ENCODE data around the gene RNF103. TPM values are rescaled to one million over a fixed set of nuclear protein-coding genes. Genes with fewer than 3 reads are reported as not detected.

Gene RNF103
- total and polyA plus RNA-seq, 2 experiments from 2014 or later: 11.6 to 21.7 TPM

GRCh38 chr2:86646865-86647264, 23.2 kb upstream of the RNF103 start:
- WGBS, 2 experiments (ENCODE audit: low coverage in 1 of 2, low lambda C conversion rate in 2 of 2, missing lambda C conversion rate in 2 of 2): 50 to 65% methylated on average over 1 of the region's 1 CpG
- no peak for DNase-seq
- H3K9me2 ChIP-seq (ENCODE audit: insufficient read depth): no peaks in the 10 kb centered on the region

GRCh38 chr2:86646329-86646728, 22.7 kb upstream of the RNF103 start:
- H3K9ac ChIP-seq: no peak overlapping the region
- WGBS, 2 experiments (ENCODE audit: low coverage in 1 of 2, low lambda C conversion rate in 2 of 2, missing lambda C conversion rate in 2 of 2): 50 to 52% methylated on average over 4 of the region's 4 CpGs

More at GRCh38 chr2:86646865-86647264, 23.2 kb upstream of the RNF103 start:
- in situ Hi-C loops (cut with MboI): no loop called here
- Histone ChIP-seq H3K27me3 (replicated peaks; ENCODE audit: insufficient read depth) (no peaks in the 10 kb centered on the region), H3K79me2 (ENCODE audit: insufficient read depth) (no peaks in the 10 kb centered on the region), H3F3A (ENCODE audit: insufficient read depth) (no peaks in the 10 kb centered on the region), H2AFZ (no peak overlapping the region), H3K36me3 (ENCODE audit: low read depth) (no peaks in the 10 kb centered on the region), H3K9ac (no peak overlapping the region), H3K4me2 (ENCODE audit: unreplicated experiment) (no peak overlapping the region), H4K20me1 (ENCODE audit: insufficient read depth) (no peaks in the 10 kb centered on the region), H3K9me3 (ENCODE audit: low read depth) (no peaks in the 10 kb centered on the region), H3K4me1 (ENCODE audit: insufficient read depth) (no peaks in the 10 kb centered on the region), H3K4me3 (no peak overlapping the region), H3K27ac (no peak overlapping the region)
- TF ChIP-seq EZH2 (IDR thresholded peaks at IDR 0.05; ENCODE audit: insufficient read depth, poor library complexity, severe bottlenecking) (no peak), EZH2phosphoT487 (IDR thresholded peaks at IDR 0.05; ENCODE audit: insufficient read depth, low read depth) (no peak)

GRCh38 chr2:86645752-86646151, 22.1 kb upstream of the RNF103 start:
- Histone ChIP-seq H2AFZ (no peak overlapping the region), H3K9ac (no peak overlapping the region), H3K9me3 (ENCODE audit: low read depth) (no peaks in the 10 kb centered on the region), H3F3A (ENCODE audit: insufficient read depth) (no peaks in the 10 kb centered on the region), H3K4me3 (no peak overlapping the region), H4K20me1 (ENCODE audit: insufficient read depth) (no peaks in the 10 kb centered on the region), H3K79me2 (ENCODE audit: insufficient read depth) (no peaks in the 10 kb centered on the region), H3K27ac (no peak overlapping the region), H3K9me2 (ENCODE audit: insufficient read depth) (no peaks in the 10 kb centered on the region), H3K4me2 (ENCODE audit: unreplicated experiment) (no peak overlapping the region), H3K4me1 (ENCODE audit: insufficient read depth) (no peaks in the 10 kb centered on the region), H3K36me3 (ENCODE audit: low read depth) (no peaks in the 10 kb centered on the region), H3K27me3 (replicated peaks; ENCODE audit: insufficient read depth) (no peaks in the 10 kb centered on the region)
- in situ Hi-C loops (cut with MboI): no loop called here
- DNase-seq: no peak
- WGBS, 2 experiments (ENCODE audit: low coverage in 1 of 2, low lambda C conversion rate in 2 of 2, missing lambda C conversion rate in 2 of 2): 48 to 61% methylated on average over 4 of the region's 4 CpGs
- TF ChIP-seq EZH2phosphoT487 (IDR thresholded peaks at IDR 0.05; ENCODE audit: insufficient read depth, low read depth) (no peak), EZH2 (IDR thresholded peaks at IDR 0.05; ENCODE audit: insufficient read depth, poor library complexity, severe bottlenecking) (no peak)

More at GRCh38 chr2:86646329-86646728, 22.7 kb upstream of the RNF103 start:
- H3K27ac ChIP-seq: no peak overlapping the region
- no peak for DNase-seq
- H3K27me3 ChIP-seq (replicated peaks; ENCODE audit: insufficient read depth): no peaks in the 10 kb centered on the region
- no peak overlapping the region for H2AFZ ChIP-seq
- H3K4me3 ChIP-seq: no peak overlapping the region
- H3K79me2 ChIP-seq (ENCODE audit: insufficient read depth): no peaks in the 10 kb centered on the region
- no peaks in the 10 kb centered on the region for H3K4me1 ChIP-seq (ENCODE audit: insufficient read depth)
- TF ChIP-seq EZH2 (IDR thresholded peaks at IDR 0.05; ENCODE audit: insufficient read depth, poor library complexity, severe bottlenecking): no peak
- no peak for TF ChIP-seq EZH2phosphoT487 (IDR thresholded peaks at IDR 0.05; ENCODE audit: insufficient read depth, low read depth)
- H3K9me3 ChIP-seq (ENCODE audit: low read depth): no peaks in the 10 kb centered on the region
- H3F3A ChIP-seq (ENCODE audit: insufficient read depth): no peaks in the 10 kb centered on the region
- no peak overlapping the region for H3K4me2 ChIP-seq (ENCODE audit: unreplicated experiment)
- H3K9me2 ChIP-seq (ENCODE audit: insufficient read depth): no peaks in the 10 kb centered on the region
- no peaks in the 10 kb centered on the region for H4K20me1 ChIP-seq (ENCODE audit: insufficient read depth)
- in situ Hi-C loops (cut with MboI): no loop called here
- no peaks in the 10 kb centered on the region for H3K36me3 ChIP-seq (ENCODE audit: low read depth)

DNA sequence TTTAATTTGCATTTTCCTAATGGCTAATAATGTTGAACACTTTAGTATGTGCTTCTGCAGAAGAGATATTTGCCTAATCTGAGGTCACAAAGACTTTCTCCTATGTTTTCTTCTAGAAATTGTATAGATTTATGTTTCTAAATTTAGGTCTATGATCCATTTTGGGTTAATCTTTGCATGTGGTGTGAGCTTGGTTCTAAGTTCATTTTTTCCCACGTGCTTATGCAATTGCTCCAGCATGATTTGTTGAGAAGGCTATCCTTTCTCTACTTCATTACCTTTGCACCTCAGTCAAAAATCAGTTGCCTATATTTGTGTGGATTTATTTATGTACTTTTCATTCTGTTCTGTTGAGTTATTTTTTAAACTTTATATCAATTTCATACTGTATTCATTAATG, 15.0 kb upstream of the RNF103 start:
- Histone ChIP-seq H4K20me1 (ENCODE audit: insufficient read depth) (no peaks in the 10 kb centered on the region), H3K9me2 (ENCODE audit: insufficient read depth) (no peaks in the 10 kb centered on the region), H3K4me3 (no peak overlapping the region), H3K9ac (no peak overlapping the region), H3K79me2 (ENCODE audit: insufficient read depth) (no peaks in the 10 kb centered on the region), H3K36me3 (ENCODE audit: low read depth) (no peaks in the 10 kb centered on the region), H3F3A (ENCODE audit: insufficient read depth) (no peaks in the 10 kb centered on the region), H3K4me2 (ENCODE audit: unreplicated experiment) (no peak overlapping the region), H2AFZ (no peak overlapping the region), H3K27me3 (replicated peaks; ENCODE audit: insufficient read depth) (no peaks in the 10 kb centered on the region), H3K9me3 (ENCODE audit: low read depth) (no peaks in the 10 kb centered on the region), H3K4me1 (ENCODE audit: insufficient read depth) (no peaks in the 10 kb centered on the region), H3K27ac (no peak overlapping the region)
- no peak for DNase-seq
- TF ChIP-seq EZH2 (IDR thresholded peaks at IDR 0.05; ENCODE audit: insufficient read depth, poor library complexity, severe bottlenecking): no peak
- no peak for TF ChIP-seq EZH2phosphoT487 (IDR thresholded peaks at IDR 0.05; ENCODE audit: insufficient read depth, low read depth)
- in situ Hi-C loops (cut with MboI): no loop called here
- 21 to 41% methylated on average over 1 of the region's 1 CpG for WGBS, 2 experiments (ENCODE audit: low coverage in 1 of 2, low lambda C conversion rate in 2 of 2, missing lambda C conversion rate in 2 of 2)

- in situ Hi-C loops (cut with MboI): no loop called here
- WGBS, 2 experiments (ENCODE audit: low coverage in 1 of 2, low lambda C conversion rate in 2 of 2, missing lambda C conversion rate in 2 of 2): 43 to 53% methylated on average over 5 of the region's 5 CpGs
- DNase-seq: no peak
Observed at GRCh38 chr2:86636842-86637241, 13.2 kb upstream of the RNF103 start.

More at GRCh38 chr2:86636842-86637241, 13.2 kb upstream of the RNF103 start:
- Histone ChIP-seq H3K9me2 (ENCODE audit: insufficient read depth) (no peaks in the 10 kb centered on the region), H3K36me3 (ENCODE audit: low read depth) (no peaks in the 10 kb centered on the region), H3K27ac (no peak overlapping the region), H3K4me2 (ENCODE audit: unreplicated experiment) (no peak overlapping the region), H3K27me3 (replicated peaks; ENCODE audit: insufficient read depth) (no peaks in the 10 kb centered on the region), H2AFZ (no peak overlapping the region), H3K9me3 (ENCODE audit: low read depth) (no peaks in the 10 kb centered on the region), H3K79me2 (ENCODE audit: insufficient read depth) (no peaks in the 10 kb centered on the region), H3K9ac (no peak overlapping the region), H3F3A (ENCODE audit: insufficient read depth) (no peaks in the 10 kb centered on the region), H3K4me1 (ENCODE audit: insufficient read depth) (no peaks in the 10 kb centered on the region), H3K4me3 (no peak overlapping the region), H4K20me1 (ENCODE audit: insufficient read depth) (no peaks in the 10 kb centered on the region)
- TF ChIP-seq EZH2phosphoT487 (IDR thresholded peaks at IDR 0.05; ENCODE audit: insufficient read depth, low read depth) (no peak), EZH2 (IDR thresholded peaks at IDR 0.05; ENCODE audit: insufficient read depth, poor library complexity, severe bottlenecking) (no peak)

All from GM23248 (cell line).